ENCODE data around the gene TUBE1.

TUBE1 gene

DNA sequence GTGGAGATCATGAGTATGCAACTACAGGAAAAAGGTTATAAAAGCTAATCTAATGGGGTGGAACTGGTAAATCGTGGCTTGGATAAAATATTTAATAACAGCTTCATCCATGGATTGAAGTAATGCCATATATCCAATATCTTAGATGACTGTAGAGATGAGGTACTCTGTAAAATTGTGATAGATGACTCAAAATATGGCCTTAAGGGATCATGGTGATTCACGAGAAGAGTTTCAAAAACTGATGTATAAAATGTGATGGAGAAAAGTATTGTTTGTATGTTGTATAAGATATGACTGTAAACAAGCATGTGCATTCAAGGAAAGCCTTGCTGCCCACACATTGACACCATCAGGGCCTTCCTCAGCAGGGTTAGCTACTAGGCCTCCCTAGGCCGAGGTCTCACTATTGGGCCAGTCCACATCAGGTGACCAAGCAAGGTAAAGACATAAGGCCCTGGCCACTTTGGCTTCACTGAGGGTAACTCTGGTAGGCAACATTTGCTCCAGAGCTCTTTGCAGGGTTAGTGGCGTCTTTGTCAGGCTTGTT lies 51.1 kb downstream of the TUBE1 start:
- Histone ChIP-seq H3K27ac (ENCODE audit: low read length) (no peak overlapping the region), H3K36me3 (ENCODE audit: control insufficient read depth in 2 of 2, insufficient read depth in 2 of 2, low read length in 2 of 2) (no peaks in the 10 kb centered on the region), H3K9me3 (ENCODE audit: control insufficient read depth in 2 of 2, low read length in 2 of 2) (no peaks in the 10 kb centered on the region), H3K4me3 (ENCODE audit: low read length in 2 of 2) (no peak overlapping the region), H3K27me3 (ENCODE audit: control insufficient read depth in 1 of 2, insufficient read depth in 2 of 2, low read length in 2 of 2) (no peaks in the 10 kb centered on the region), H3K4me1 (ENCODE audit: control insufficient read depth, insufficient read depth, low read length) (peaks cover 16% of the 10 kb centered on the region), H3K9ac (ENCODE audit: low read length in 2 of 2) (no peak overlapping the region)

DNA sequence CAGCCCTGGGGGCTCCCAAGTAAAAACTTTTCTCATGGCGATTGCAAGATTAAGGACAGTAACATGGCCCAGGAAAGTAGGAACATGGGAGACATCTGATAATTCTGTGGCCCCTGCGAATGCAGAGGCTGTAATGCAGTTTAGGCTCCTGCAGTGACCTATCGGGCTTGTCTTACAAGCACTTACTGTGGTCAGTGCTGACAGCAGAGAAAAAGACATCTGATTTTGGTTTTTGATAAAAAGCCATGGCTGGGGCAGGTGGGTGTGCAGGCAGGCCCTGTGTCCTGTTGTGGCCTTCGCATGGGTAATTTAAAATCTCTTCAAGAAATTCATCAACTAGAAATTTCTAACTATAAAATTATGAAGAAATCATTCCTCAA lies 52.7 kb downstream of the TUBE1 start:
- no peaks in the 10 kb centered on the region for H3K36me3 ChIP-seq (ENCODE audit: control insufficient read depth in 2 of 2, insufficient read depth in 2 of 2, low read length in 2 of 2)
- no peaks in the 10 kb centered on the region for H3K27me3 ChIP-seq (ENCODE audit: control insufficient read depth in 1 of 2, insufficient read depth in 2 of 2, low read length in 2 of 2)
- H3K4me3 ChIP-seq (ENCODE audit: low read length in 2 of 2) = no peak overlapping the region
- H3K9me3 ChIP-seq (ENCODE audit: control insufficient read depth in 2 of 2, low read length in 2 of 2) = no peaks in the 10 kb centered on the region
- H3K4me1 ChIP-seq (ENCODE audit: control insufficient read depth, insufficient read depth, low read length) = peaks cover 19% of the 10 kb centered on the region
- no peak overlapping the region for H3K9ac ChIP-seq (ENCODE audit: low read length in 2 of 2)
- no peak overlapping the region for H3K27ac ChIP-seq (ENCODE audit: low read length)

DNA sequence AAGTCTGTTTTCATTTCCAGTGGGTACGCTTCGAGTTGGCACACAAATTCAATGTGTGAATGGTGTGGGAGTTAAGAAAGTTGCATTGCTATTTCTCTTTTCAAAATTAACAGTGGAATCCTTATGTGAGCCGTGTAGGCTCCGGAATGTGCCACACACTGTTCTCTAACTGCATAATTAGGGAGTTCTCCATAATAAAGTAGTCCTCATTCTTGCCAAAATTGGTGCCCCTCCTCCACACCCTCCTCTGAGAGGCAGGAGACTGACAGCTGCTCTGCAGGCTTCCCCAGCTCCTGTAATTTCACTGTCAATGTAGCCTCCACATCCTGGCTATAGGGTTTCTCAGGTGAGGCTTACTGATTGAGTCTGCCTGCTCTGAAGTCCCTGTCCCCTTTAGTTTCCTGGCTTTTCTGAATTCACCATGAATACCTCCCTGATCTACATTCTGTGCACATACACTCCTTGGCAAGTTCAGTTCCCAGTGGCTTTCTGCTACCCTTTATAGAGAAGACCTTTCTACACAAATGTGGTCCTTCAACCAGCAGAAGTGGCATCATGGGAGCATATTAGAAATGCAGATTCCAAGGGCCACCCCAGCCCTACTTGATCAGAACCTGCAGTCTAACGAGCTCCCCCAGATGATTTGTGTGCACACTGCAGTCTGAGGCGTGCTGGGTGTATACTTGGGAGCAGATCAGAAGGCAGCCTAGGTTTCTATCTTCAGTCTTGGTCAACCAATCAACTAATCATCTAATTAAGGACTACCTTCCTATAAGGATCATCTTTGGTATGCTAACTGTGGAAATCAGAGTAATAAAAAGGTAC lies 53.3 kb downstream of the TUBE1 start:
- H3K4me3 ChIP-seq (ENCODE audit: low read length in 2 of 2) = no peak overlapping the region
- H3K9me3 ChIP-seq (ENCODE audit: control insufficient read depth in 2 of 2, low read length in 2 of 2) = no peaks in the 10 kb centered on the region
- no peaks in the 10 kb centered on the region for H3K36me3 ChIP-seq (ENCODE audit: control insufficient read depth in 2 of 2, insufficient read depth in 2 of 2, low read length in 2 of 2)
- H3K9ac ChIP-seq (ENCODE audit: low read length in 2 of 2) = no peak overlapping the region
- no peaks in the 10 kb centered on the region for H3K27me3 ChIP-seq (ENCODE audit: control insufficient read depth in 1 of 2, insufficient read depth in 2 of 2, low read length in 2 of 2)
- H3K4me1 ChIP-seq (ENCODE audit: control insufficient read depth, insufficient read depth, low read length) = peaks cover 22% of the 10 kb centered on the region
- no peak overlapping the region for H3K27ac ChIP-seq (ENCODE audit: low read length)

- no peak overlapping the region for H3K4me3 ChIP-seq (ENCODE audit: low read length in 2 of 2)
- H3K27me3 ChIP-seq (ENCODE audit: control insufficient read depth in 1 of 2, insufficient read depth in 2 of 2, low read length in 2 of 2) = no peaks in the 10 kb centered on the region
- H3K9ac ChIP-seq (ENCODE audit: low read length in 2 of 2) = no peak overlapping the region
- no peaks in the 10 kb centered on the region for H3K9me3 ChIP-seq (ENCODE audit: control insufficient read depth in 2 of 2, low read length in 2 of 2)
- peaks cover 11% of the 10 kb centered on the region for H3K4me1 ChIP-seq (ENCODE audit: control insufficient read depth, insufficient read depth, low read length)
- H3K27ac ChIP-seq (ENCODE audit: low read length) = no peak overlapping the region
- H3K36me3 ChIP-seq (ENCODE audit: control insufficient read depth in 2 of 2, insufficient read depth in 2 of 2, low read length in 2 of 2) = no peaks in the 10 kb centered on the region
Observed at GRCh38 chr6:112032728-112033127, 54.6 kb downstream of the TUBE1 start.

GRCh38 chr6:112031960-112032359 lies 55.3 kb downstream of the TUBE1 start:
- no peaks in the 10 kb centered on the region for H3K27me3 ChIP-seq (ENCODE audit: control insufficient read depth in 1 of 2, insufficient read depth in 2 of 2, low read length in 2 of 2)
- H3K36me3 ChIP-seq (ENCODE audit: control insufficient read depth in 2 of 2, insufficient read depth in 2 of 2, low read length in 2 of 2) = no peaks in the 10 kb centered on the region
- no peak overlapping the region for H3K4me3 ChIP-seq (ENCODE audit: low read length in 2 of 2)
- H3K9me3 ChIP-seq (ENCODE audit: control insufficient read depth in 2 of 2, low read length in 2 of 2) = no peaks in the 10 kb centered on the region
- H3K27ac ChIP-seq (ENCODE audit: low read length) = no peak overlapping the region
- H3K9ac ChIP-seq (ENCODE audit: low read length in 2 of 2) = no peak overlapping the region
- H3K4me1 ChIP-seq (ENCODE audit: control insufficient read depth, insufficient read depth, low read length) = peaks cover 8% of the 10 kb centered on the region

GRCh38 chr6:112030961-112031660 lies 56.2 kb downstream of the TUBE1 start:
- Histone ChIP-seq H3K9ac (ENCODE audit: low read length in 2 of 2) (no peak overlapping the region), H3K4me1 (ENCODE audit: control insufficient read depth, insufficient read depth, low read length) (peaks cover 8% of the 10 kb centered on the region), H3K27me3 (ENCODE audit: control insufficient read depth in 1 of 2, insufficient read depth in 2 of 2, low read length in 2 of 2) (no peaks in the 10 kb centered on the region), H3K36me3 (ENCODE audit: control insufficient read depth in 2 of 2, insufficient read depth in 2 of 2, low read length in 2 of 2) (no peaks in the 10 kb centered on the region), H3K9me3 (ENCODE audit: control insufficient read depth in 2 of 2, low read length in 2 of 2) (no peaks in the 10 kb centered on the region), H3K4me3 (ENCODE audit: low read length in 2 of 2) (no peak overlapping the region), H3K27ac (ENCODE audit: low read length) (no peak overlapping the region)

GRCh38 chr6:112030206-112030960 lies 56.9 kb downstream of the TUBE1 start:
- Histone ChIP-seq H3K27me3 (ENCODE audit: control insufficient read depth in 1 of 2, insufficient read depth in 2 of 2, low read length in 2 of 2) (no peaks in the 10 kb centered on the region), H3K4me1 (ENCODE audit: control insufficient read depth, insufficient read depth, low read length) (peaks cover 8% of the 10 kb centered on the region), H3K9ac (ENCODE audit: low read length in 2 of 2) (no peak overlapping the region), H3K36me3 (ENCODE audit: control insufficient read depth in 2 of 2, insufficient read depth in 2 of 2, low read length in 2 of 2) (no peaks in the 10 kb centered on the region), H3K27ac (ENCODE audit: low read length) (no peak overlapping the region), H3K9me3 (ENCODE audit: control insufficient read depth in 2 of 2, low read length in 2 of 2) (no peaks in the 10 kb centered on the region), H3K4me3 (ENCODE audit: low read length in 2 of 2) (no peak overlapping the region)

DNA sequence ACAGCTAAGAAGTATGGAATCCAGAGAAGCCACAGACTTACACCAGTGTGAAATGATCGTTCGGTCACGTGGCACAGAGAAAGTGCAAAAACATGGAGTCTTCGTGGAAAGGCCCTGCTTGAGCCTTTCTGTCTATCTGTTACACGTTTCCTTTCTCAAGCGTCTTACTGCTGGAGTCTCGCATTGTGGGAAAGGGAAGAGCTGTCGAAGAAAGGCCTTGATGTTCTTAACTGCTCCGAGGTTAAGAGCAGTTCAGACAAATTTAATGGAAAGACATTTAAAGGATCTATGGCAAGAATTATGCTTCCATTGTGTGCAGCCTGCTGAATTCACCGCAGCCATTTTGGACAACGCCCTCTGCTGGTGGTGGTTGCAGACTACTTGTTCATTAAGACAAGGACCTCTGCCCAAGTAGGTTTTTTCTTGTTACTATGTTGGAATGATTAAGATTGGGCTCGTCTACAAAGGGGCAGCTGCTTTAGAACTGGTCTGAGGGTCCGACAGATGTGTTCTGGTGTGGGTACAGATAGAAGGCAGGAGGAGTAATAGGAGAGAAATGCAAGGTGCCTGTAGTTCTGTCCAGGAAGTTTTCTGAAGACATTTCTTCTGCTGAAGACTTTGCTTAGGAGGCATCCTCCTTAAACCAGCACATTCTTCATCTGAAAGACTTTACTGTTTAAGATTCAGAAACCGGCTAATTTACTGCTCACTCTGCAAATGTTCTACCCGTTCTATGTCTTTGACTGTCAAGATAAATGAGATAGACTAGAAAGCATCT lies 58.0 kb downstream of the TUBE1 start:
- no peaks in the 10 kb centered on the region for H3K36me3 ChIP-seq (ENCODE audit: control insufficient read depth in 2 of 2, insufficient read depth in 2 of 2, low read length in 2 of 2)
- H3K27me3 ChIP-seq (ENCODE audit: control insufficient read depth in 1 of 2, insufficient read depth in 2 of 2, low read length in 2 of 2) = no peaks in the 10 kb centered on the region
- no peaks in the 10 kb centered on the region for H3K9me3 ChIP-seq (ENCODE audit: control insufficient read depth in 2 of 2, low read length in 2 of 2)
- no peak overlapping the region for H3K9ac ChIP-seq (ENCODE audit: low read length in 2 of 2)
- no peak overlapping the region for H3K4me3 ChIP-seq (ENCODE audit: low read length in 2 of 2)
- H3K27ac ChIP-seq (ENCODE audit: low read length) = no peak overlapping the region
- peaks cover 7% of the 10 kb centered on the region for H3K4me1 ChIP-seq (ENCODE audit: control insufficient read depth, insufficient read depth, low read length)

GRCh38 chr6:112027942-112028674 lies 59.2 kb downstream of the TUBE1 start:
- no peak overlapping the region for H3K9ac ChIP-seq (ENCODE audit: low read length in 2 of 2)
- no peak overlapping the region for H3K4me3 ChIP-seq (ENCODE audit: low read length in 2 of 2)
- H3K27me3 ChIP-seq (ENCODE audit: control insufficient read depth in 1 of 2, insufficient read depth in 2 of 2, low read length in 2 of 2) = no peaks in the 10 kb centered on the region
- no peak overlapping the region for H3K27ac ChIP-seq (ENCODE audit: low read length)
- H3K9me3 ChIP-seq (ENCODE audit: control insufficient read depth in 2 of 2, low read length in 2 of 2) = no peaks in the 10 kb centered on the region
- H3K36me3 ChIP-seq (ENCODE audit: control insufficient read depth in 2 of 2, insufficient read depth in 2 of 2, low read length in 2 of 2) = no peaks in the 10 kb centered on the region
- peaks cover 6% of the 10 kb centered on the region for H3K4me1 ChIP-seq (ENCODE audit: control insufficient read depth, insufficient read depth, low read length)
